HG02885 (cell line): Measurements from ENCODE around the gene PTCHD4.

ENCODE experiments used
- ATAC-seq: cut with Tn5 transposase; IDR thresholded peaks from one replicate; pipeline ENCODE4 v1.9.1; 2021; ENCODE audit warnings: mild to moderate bottlenecking; ENCODE audit not compliant: unreplicated experiment, poor library complexity

Gene PTCHD4

GRCh38 chr6:48061265-48061990 is 49.6 kb downstream of the PTCHD4 start:
- no peak for ATAC-seq
